Measurements from ENCODE around the gene ITGAD.

DNA sequence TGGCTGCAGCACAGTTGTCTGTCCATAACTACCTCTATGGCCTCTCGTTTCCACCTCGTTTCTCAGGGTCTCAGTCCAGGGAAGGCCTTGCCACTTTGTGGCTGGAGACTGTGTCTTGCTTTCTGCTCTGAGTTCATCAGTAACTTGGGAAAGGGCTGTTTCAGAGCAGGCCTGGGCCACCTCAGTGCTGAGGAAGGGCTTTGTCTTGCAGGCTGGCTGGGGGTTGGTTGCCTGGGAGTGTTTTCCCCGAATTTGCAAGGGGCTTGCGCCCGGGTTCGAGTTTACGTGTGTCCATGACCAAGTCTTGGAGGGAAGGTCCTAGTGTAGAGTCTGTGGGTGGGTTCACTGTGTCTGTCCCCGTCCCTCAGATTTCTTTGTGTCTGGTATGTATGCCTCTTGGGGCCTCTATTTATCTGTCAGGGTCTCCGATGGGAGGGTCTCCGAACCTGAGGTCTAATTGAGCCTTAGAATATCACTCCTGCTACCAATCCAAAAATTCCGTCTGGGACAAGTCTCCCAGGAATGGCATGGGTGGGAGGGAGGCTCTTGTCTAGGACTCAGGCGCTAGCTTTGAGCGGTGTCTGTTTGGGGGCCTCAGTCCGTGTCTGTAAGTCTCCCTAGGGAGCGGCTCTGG lies 78.2 kb downstream of the ITGAD start:
- TF ChIP-seq, protein P1, sequence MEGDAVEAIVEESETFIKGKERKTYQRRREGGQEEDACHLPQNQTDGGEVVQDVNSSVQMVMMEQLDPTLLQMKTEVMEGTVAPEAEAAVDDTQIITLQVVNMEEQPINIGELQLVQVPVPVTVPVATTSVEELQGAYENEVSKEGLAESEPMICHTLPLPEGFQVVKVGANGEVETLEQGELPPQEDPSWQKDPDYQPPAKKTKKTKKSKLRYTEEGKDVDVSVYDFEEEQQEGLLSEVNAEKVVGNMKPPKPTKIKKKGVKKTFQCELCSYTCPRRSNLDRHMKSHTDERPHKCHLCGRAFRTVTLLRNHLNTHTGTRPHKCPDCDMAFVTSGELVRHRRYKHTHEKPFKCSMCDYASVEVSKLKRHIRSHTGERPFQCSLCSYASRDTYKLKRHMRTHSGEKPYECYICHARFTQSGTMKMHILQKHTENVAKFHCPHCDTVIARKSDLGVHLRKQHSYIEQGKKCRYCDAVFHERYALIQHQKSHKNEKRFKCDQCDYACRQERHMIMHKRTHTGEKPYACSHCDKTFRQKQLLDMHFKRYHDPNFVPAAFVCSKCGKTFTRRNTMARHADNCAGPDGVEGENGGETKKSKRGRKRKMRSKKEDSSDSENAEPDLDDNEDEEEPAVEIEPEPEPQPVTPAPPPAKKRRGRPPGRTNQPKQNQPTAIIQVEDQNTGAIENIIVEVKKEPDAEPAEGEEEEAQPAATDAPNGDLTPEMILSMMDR (IDR thresholded peaks at IDR 0.05) = no peak
- TF ChIP-seq JUND (IDR thresholded peaks at IDR 0.05) = no peak
- TF ChIP-seq, protein P2, sequence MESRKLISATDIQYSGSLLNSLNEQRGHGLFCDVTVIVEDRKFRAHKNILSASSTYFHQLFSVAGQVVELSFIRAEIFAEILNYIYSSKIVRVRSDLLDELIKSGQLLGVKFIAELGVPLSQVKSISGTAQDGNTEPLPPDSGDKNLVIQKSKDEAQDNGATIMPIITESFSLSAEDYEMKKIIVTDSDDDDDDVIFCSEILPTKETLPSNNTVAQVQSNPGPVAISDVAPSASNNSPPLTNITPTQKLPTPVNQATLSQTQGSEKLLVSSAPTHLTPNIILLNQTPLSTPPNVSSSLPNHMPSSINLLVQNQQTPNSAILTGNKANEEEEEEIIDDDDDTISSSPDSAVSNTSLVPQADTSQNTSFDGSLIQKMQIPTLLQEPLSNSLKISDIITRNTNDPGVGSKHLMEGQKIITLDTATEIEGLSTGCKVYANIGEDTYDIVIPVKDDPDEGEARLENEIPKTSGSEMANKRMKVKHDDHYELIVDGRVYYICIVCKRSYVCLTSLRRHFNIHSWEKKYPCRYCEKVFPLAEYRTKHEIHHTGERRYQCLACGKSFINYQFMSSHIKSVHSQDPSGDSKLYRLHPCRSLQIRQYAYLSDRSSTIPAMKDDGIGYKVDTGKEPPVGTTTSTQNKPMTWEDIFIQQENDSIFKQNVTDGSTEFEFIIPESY (IDR thresholded peaks at IDR 0.05; ENCODE audit: borderline replicate concordance, low read depth) = no peak
- TF ChIP-seq TAF1 (IDR thresholded peaks at IDR 0.05; ENCODE audit: borderline replicate concordance, low read depth, low read length) = no peak
- TF ChIP-seq SIN3A (IDR thresholded peaks at IDR 0.05; ENCODE audit: borderline replicate concordance, low read depth, low read length) = no peak
- TF ChIP-seq FOXM1 (IDR thresholded peaks at IDR 0.05; ENCODE audit: low read depth) = no peak
- TF ChIP-seq EP300 (IDR thresholded peaks at IDR 0.05; ENCODE audit: borderline replicate concordance in 1 of 2, low read depth in 1 of 2, low read length in 1 of 2) = no peak
- no peak for TF ChIP-seq RAD21 (IDR thresholded peaks at IDR 0.05; ENCODE audit: low read length)
- no peak for TF ChIP-seq GABPA (IDR thresholded peaks at IDR 0.05; ENCODE audit: low read depth)
- no peak for TF ChIP-seq TCF12 (IDR thresholded peaks at IDR 0.05)
- no peak for TF ChIP-seq SMC3 (IDR thresholded peaks at IDR 0.05; ENCODE audit: low read depth, low read length)
- TF ChIP-seq POLR2AphosphoS5 (IDR thresholded peaks at IDR 0.05; ENCODE audit: low read depth, low read length) = no peak
- no peak for TF ChIP-seq USF2 (IDR thresholded peaks at IDR 0.05; ENCODE audit: borderline replicate concordance, low read depth, low read length)

Measured in SK-N-SH (cell line).